Motor neuron (in vitro differentiated cells): Measurements from ENCODE around the gene GLI3. TPM values are rescaled to one million over a fixed set of nuclear protein-coding genes. Genes with fewer than 3 reads are reported as not detected.

Experiments
- ATAC-seq, 8 experiments: fragments of 200-7000 bp; cut with Tn5 transposase; replicated peaks in 6 of 8; 2 replicates each; pipeline ENCODE4 v1.8.0; 2021; ENCODE audit warnings: mild to moderate bottlenecking in 8 of 8, moderate library complexity in 8 of 8
- H3K27ac ChIP-seq, 2 donors: fragments of 250-450 bp; sonication (Bioruptor Pico); 2 replicates each; pipeline ENCODE4 v1.9.0; 2021; ENCODE audit warnings: antibody characterized with exemption in 2 of 2, mild to moderate bottlenecking in 2 of 2, moderate library complexity in 1 of 2
- H3K4me1 ChIP-seq, 2 donors: fragments of 250-450 bp; sonication (Bioruptor Pico); replicated peaks in 1 of 2; 2 replicates each; pipeline ENCODE4 v1.6.1; 2021; ENCODE audit warnings: antibody characterized with exemption in 2 of 2, mild to moderate bottlenecking in 2 of 2, moderate library complexity in 1 of 2
- H3K4me3 ChIP-seq, 5 donors: fragments of 250-450 bp; sonication (Bioruptor Pico); 2 replicates each; pipeline ENCODE4 v1.9.0; 2021; ENCODE audit warnings: antibody characterized with exemption in 5 of 5, mild to moderate bottlenecking in 5 of 5, moderate library complexity in 4 of 5
- WGBS, 10 experiments: fragments of 450-650 bp; shearing (Covaris generic); methylation state at CpG; one replicate each; pipeline ENCODE4 v1.0.0; 2022; 5-methylcytosine and 5-hydroxymethylcytosine counted together
- in situ Hi-C, 9 experiments: fragments of 400-800 bp; cut with MboI; loops; one replicate each; pipeline ENCODE4 v1.15.0; 2021; ENCODE audit warnings: low sequenced_read_pairs in 9 of 9, low pct_unique_long_range_greater_than_20kb in 2 of 9; ENCODE audit not compliant: unreplicated experiment in 9 of 9
- total RNA-seq, 8 experiments: library from RNA; unstranded; fragments of 300-600 nt; gene quantifications; 2 replicates each; pipeline versions ENCODE4 v1.2.3 to v1.2.4, GENCODE V29; 2022

Gene GLI3
- total RNA-seq, 8 experiments from 2014 or later, result 0.38 to 14.2 (median 4.7) TPM

- no peak overlapping the region for H3K27ac ChIP-seq
- no peaks in the 10 kb centered on the region for H3K4me1 ChIP-seq
- 79 to 100% (median 100%) methylated on average over 1 to 4 of the region's 4 CpGs; no CpG with 5 or more reads in 5 of the 10 experiments for WGBS, 10 experiments
- in situ Hi-C loops, result no loop called here
- H3K4me3 ChIP-seq, result no peak overlapping the region
- ATAC-seq, result no peak
Observed at GRCh38 chr7:42202601-42203000, 34.4 kb downstream of the GLI3 start.

GRCh38 chr7:42198974-42199668 is 37.9 kb downstream of the GLI3 start:
- no peak overlapping the region for H3K4me3 ChIP-seq
- 7 to 100% (median 61%) methylated on average over 1 to 7 of the region's 8 CpGs for WGBS, 10 experiments
- H3K27ac ChIP-seq, result no peak overlapping the region
- in situ Hi-C loops, result no loop called here
- ATAC-seq, result no peak
- H3K4me1 ChIP-seq, result no peaks in the 10 kb centered on the region

- ATAC-seq, result no peak
- in situ Hi-C loops, result no loop called here
- no peak overlapping the region for H3K27ac ChIP-seq
Observed at GRCh38 chr7:42198296-42198695, 38.7 kb downstream of the GLI3 start.

GRCh38 chr7:42197451-42197850 is 39.6 kb downstream of the GLI3 start:
- no peak overlapping the region for H3K27ac ChIP-seq

More at GRCh38 chr7:42198296-42198695, 38.7 kb downstream of the GLI3 start:
- WGBS, 10 experiments, result 33 to 100% (median 81%) methylated on average over 1 to 6 of the region's 6 CpGs; no CpG with 5 or more reads in 2 of the 10 experiments
- Histone ChIP-seq H3K4me3 (no peak overlapping the region), H3K4me1 (peaks cover 0 to under 1% of the 10 kb centered on the region in 2 donors)

GRCh38 chr7:42194238-42194637 is 42.8 kb downstream of the GLI3 start:
- Histone ChIP-seq H3K27ac (no peak overlapping the region), H3K4me1 (peaks cover 3 to 6% of the 10 kb centered on the region in 2 donors), H3K4me3 (no peak overlapping the region)
- 14 to 100% (median 67%) methylated on average over 1 to 4 of the region's 4 CpGs; no CpG with 5 or more reads in 6 of the 10 experiments for WGBS, 10 experiments
- ATAC-seq, result no peak
- in situ Hi-C loops, result no loop called here

More at GRCh38 chr7:42197451-42197850, 39.6 kb downstream of the GLI3 start:
- Histone ChIP-seq H3K4me3 (no peak overlapping the region), H3K4me1 (peaks cover 3 to 6% of the 10 kb centered on the region in 2 donors)
- WGBS, 10 experiments, result 76 to 100% (median 88%) methylated on average over 1 to 12 of the region's 12 CpGs; no CpG with 5 or more reads in 3 of the 10 experiments
- ATAC-seq, result peak in 2 of 8 experiments; percentile 43 to 56
- in situ Hi-C loops, result no loop called here

- Histone ChIP-seq H3K27ac (no peak overlapping the region), H3K4me3 (no peak overlapping the region), H3K4me1 (peaks cover 3 to 6% of the 10 kb centered on the region in 2 donors)
- 68 to 95% (median 87%) methylated on average over 3 to 8 of the region's 8 CpGs; no CpG with 5 or more reads in 1 of the 10 experiments for WGBS, 10 experiments
- no peak for ATAC-seq
- in situ Hi-C loops, result no loop called here
Observed at GRCh38 chr7:42193471-42194129, 43.4 kb downstream of the GLI3 start.

GRCh38 chr7:42192851-42193461 is 44.1 kb downstream of the GLI3 start:
- H3K27ac ChIP-seq, result no peak overlapping the region
- 0 to 48% (median 35%) methylated on average over 1 to 7 of the region's 7 CpGs; no CpG with 5 or more reads in 1 of the 10 experiments for WGBS, 10 experiments
- in situ Hi-C loops, result no loop called here

GRCh38 chr7:42192066-42192465 is 44.9 kb downstream of the GLI3 start:
- Histone ChIP-seq H3K4me1 (peaks cover 3 to 6% of the 10 kb centered on the region in 2 donors), H3K27ac (no peak overlapping the region), H3K4me3 (no peak overlapping the region)
- WGBS, 10 experiments, result 50 to 100% (median 80%) methylated on average over 1 to 3 of the region's 3 CpGs
- no peak for ATAC-seq
- in situ Hi-C loops, result no loop called here

More at GRCh38 chr7:42192851-42193461, 44.1 kb downstream of the GLI3 start:
- ATAC-seq, result peak in 2 of 8 experiments; percentile 34 to 36
- no peak overlapping the region for H3K4me3 ChIP-seq
- H3K4me1 ChIP-seq, result peaks cover 3 to 6% of the 10 kb centered on the region in 2 donors

GRCh38 chr7:42189535-42189934 is 47.5 kb downstream of the GLI3 start:
- in situ Hi-C loops, result no loop called here
- 0 to 45% (median 0%) methylated on average over 1 of the region's 1 CpG; no CpG with 5 or more reads in 3 of the 10 experiments for WGBS, 10 experiments
- ATAC-seq, result peak in 2 of 8 experiments; percentile 28 to 49
- no peak overlapping the region for H3K27ac ChIP-seq
- H3K4me3 ChIP-seq, result no peak overlapping the region
- peaks cover 3 to 6% of the 10 kb centered on the region in 2 donors for H3K4me1 ChIP-seq

- 47 to 100% (median 81%) methylated on average over 1 to 5 of the region's 5 CpGs; no CpG with 5 or more reads in 3 of the 10 experiments for WGBS, 10 experiments
- H3K4me1 ChIP-seq, result no peaks in the 10 kb centered on the region
- in situ Hi-C loops, result no loop called here
- no peak overlapping the region for H3K27ac ChIP-seq
- ATAC-seq, result peak in 1 of 8 experiments; percentile 19
- H3K4me3 ChIP-seq, result no peak overlapping the region
Observed at GRCh38 chr7:42186151-42186550, 50.9 kb downstream of the GLI3 start.

GRCh38 chr7:42185726-42186125 is 51.3 kb downstream of the GLI3 start:
- no peak for ATAC-seq
- in situ Hi-C loops, result no loop called here
- WGBS, 10 experiments, result 58 to 100% (median 77%) methylated on average over 1 to 4 of the region's 4 CpGs; no CpG with 5 or more reads in 1 of the 10 experiments
- no peaks in the 10 kb centered on the region for H3K4me1 ChIP-seq
- H3K27ac ChIP-seq, result no peak overlapping the region
- no peak overlapping the region for H3K4me3 ChIP-seq

GRCh38 chr7:42183547-42183946 is 53.5 kb downstream of the GLI3 start:
- ATAC-seq, result no peak
- in situ Hi-C loops, result no loop called here
- no peak overlapping the region for H3K4me3 ChIP-seq
- 83 to 100% (median 93%) methylated on average over 1 to 4 of the region's 6 CpGs; no CpG with 5 or more reads in 3 of the 10 experiments for whole genome bisulfite sequencing, 10 experiments
- no peak overlapping the region for H3K27ac ChIP-seq
- no peaks in the 10 kb centered on the region for H3K4me1 ChIP-seq

GRCh38 chr7:42181566-42181965 is 55.4 kb downstream of the GLI3 start:
- in situ Hi-C loops, result no loop called here
- WGBS, 10 experiments, result 17 to 100% (median 93%) methylated on average over 1 to 4 of the region's 4 CpGs; no CpG with 5 or more reads in 2 of the 10 experiments
- Histone ChIP-seq H3K4me3 (no peak overlapping the region), H3K4me1 (no peaks in the 10 kb centered on the region), H3K27ac (no peak overlapping the region)
- no peak for ATAC-seq
